Measurements from ENCODE around the gene C11orf24. TPM values are rescaled to one million over a fixed set of nuclear protein-coding genes. Genes with fewer than 3 reads are reported as not detected.

The C11orf24 gene
- total RNA-seq, 1 experiment from 2014 or later, result 52.3 TPM

- BruUV-seq (replicated peaks), result no TSS peak
- Histone ChIP-seq H3K27ac (ENCODE audit: low read depth, low read length, poor library complexity, severe bottlenecking) (no peak overlapping the region), H3K4me1 (ENCODE audit: insufficient read depth, low read length, poor library complexity, severe bottlenecking) (no peaks in the 10 kb centered on the region), H3K27me3 (replicated peaks; ENCODE audit: insufficient read depth, low read depth, low read length, poor library complexity) (peaks cover 2% of the 10 kb centered on the region), H3K9me3 (ENCODE audit: low read depth, low read length, poor library complexity, severe bottlenecking) (no peaks in the 10 kb centered on the region), H3K36me3 (ENCODE audit: insufficient read depth, low read length, poor library complexity, severe bottlenecking) (no peaks in the 10 kb centered on the region), H3K4me3 (ENCODE audit: low read depth, low read length, poor library complexity, severe bottlenecking) (no peak overlapping the region)
- intact Hi-C loops (cut with micrococcal nuclease; ENCODE audit: unreplicated experiment), result no loop called here
- DNase-seq (ENCODE audit: low spot score), result no peak
- CTCF ChIA-PET, result no interaction called here
- POLR2A ChIA-PET (ENCODE audit: low non-redundant PET), result no interaction called here
- no peak for TF ChIP-seq EZH2 (IDR thresholded peaks at IDR 0.05; ENCODE audit: borderline replicate concordance, low read depth, low read length, poor library complexity, severe bottlenecking)
- TF ChIP-seq, protein P1, sequence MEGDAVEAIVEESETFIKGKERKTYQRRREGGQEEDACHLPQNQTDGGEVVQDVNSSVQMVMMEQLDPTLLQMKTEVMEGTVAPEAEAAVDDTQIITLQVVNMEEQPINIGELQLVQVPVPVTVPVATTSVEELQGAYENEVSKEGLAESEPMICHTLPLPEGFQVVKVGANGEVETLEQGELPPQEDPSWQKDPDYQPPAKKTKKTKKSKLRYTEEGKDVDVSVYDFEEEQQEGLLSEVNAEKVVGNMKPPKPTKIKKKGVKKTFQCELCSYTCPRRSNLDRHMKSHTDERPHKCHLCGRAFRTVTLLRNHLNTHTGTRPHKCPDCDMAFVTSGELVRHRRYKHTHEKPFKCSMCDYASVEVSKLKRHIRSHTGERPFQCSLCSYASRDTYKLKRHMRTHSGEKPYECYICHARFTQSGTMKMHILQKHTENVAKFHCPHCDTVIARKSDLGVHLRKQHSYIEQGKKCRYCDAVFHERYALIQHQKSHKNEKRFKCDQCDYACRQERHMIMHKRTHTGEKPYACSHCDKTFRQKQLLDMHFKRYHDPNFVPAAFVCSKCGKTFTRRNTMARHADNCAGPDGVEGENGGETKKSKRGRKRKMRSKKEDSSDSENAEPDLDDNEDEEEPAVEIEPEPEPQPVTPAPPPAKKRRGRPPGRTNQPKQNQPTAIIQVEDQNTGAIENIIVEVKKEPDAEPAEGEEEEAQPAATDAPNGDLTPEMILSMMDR (conservative IDR thresholded peaks at IDR 0.05; ENCODE audit: low read depth, low read length), result no peak
Observed at GRCh38 chr11:68229601-68230000, 42.2 kb downstream of the C11orf24 start.

DNA sequence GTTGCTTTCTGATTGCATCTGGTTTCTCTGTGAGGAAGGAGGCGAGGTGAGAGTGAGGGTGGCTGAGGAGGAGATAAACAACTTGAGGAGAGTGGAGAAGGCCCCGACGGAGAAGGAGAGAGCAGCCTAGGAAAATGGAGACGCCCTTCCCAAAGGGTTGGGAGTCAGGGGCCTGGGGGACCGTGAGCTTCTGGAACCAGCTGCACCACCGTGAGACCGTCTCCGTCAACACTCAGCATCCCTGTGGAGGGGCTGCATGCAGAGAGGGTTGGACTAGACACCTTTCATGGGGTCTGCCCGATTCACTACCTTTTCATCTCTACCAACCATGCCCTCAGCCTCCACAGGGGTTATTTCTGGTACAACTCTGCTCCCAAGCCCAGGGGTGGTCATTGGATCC is 45.4 kb downstream of the C11orf24 start:
- no TSS peak for BruUV-seq (replicated peaks)
- Histone ChIP-seq H3K27ac (ENCODE audit: low read depth, low read length, poor library complexity, severe bottlenecking) (no peak overlapping the region), H3K27me3 (replicated peaks; ENCODE audit: insufficient read depth, low read depth, low read length, poor library complexity) (no peaks in the 10 kb centered on the region), H3K9me3 (ENCODE audit: low read depth, low read length, poor library complexity, severe bottlenecking) (no peaks in the 10 kb centered on the region), H3K4me3 (ENCODE audit: low read depth, low read length, poor library complexity, severe bottlenecking) (no peak overlapping the region), H3K4me1 (ENCODE audit: insufficient read depth, low read length, poor library complexity, severe bottlenecking) (no peaks in the 10 kb centered on the region), H3K36me3 (ENCODE audit: insufficient read depth, low read length, poor library complexity, severe bottlenecking) (no peaks in the 10 kb centered on the region)
- ChIA-PET CTCF (no interaction called here), POLR2A (ENCODE audit: low non-redundant PET) (no interaction called here)
- no peak for TF ChIP-seq EZH2 (IDR thresholded peaks at IDR 0.05; ENCODE audit: borderline replicate concordance, low read depth, low read length, poor library complexity, severe bottlenecking)
- no peak for DNase-seq (ENCODE audit: low spot score)
- intact Hi-C loops (cut with micrococcal nuclease; ENCODE audit: unreplicated experiment), result no loop called here

DNA sequence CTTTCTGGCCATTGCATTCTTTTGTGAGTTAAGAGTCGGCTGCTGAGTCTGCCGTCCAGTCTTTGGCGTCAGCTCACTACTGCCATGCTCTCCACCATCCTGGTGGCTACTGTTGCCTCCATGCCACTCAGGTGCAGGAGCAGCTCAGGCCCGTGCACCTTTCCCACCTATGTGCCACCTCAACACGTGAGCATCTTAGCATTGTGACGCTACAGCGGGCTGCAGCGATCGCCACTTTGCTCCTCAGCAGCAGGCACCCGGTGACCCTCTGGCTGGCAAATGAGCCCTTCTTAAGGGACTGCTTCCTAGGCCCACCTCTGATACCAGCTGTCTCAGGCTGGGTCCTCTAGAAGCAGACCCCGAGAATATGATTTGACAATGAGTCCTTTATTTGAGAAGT is 47.2 kb downstream of the C11orf24 start:
- Histone ChIP-seq H3K4me1 (ENCODE audit: insufficient read depth, low read length, poor library complexity, severe bottlenecking) (no peaks in the 10 kb centered on the region), H3K4me3 (ENCODE audit: low read depth, low read length, poor library complexity, severe bottlenecking) (no peak overlapping the region), H3K36me3 (ENCODE audit: insufficient read depth, low read length, poor library complexity, severe bottlenecking) (no peaks in the 10 kb centered on the region), H3K27me3 (replicated peaks; ENCODE audit: insufficient read depth, low read depth, low read length, poor library complexity) (no peaks in the 10 kb centered on the region), H3K9me3 (ENCODE audit: low read depth, low read length, poor library complexity, severe bottlenecking) (no peaks in the 10 kb centered on the region), H3K27ac (ENCODE audit: low read depth, low read length, poor library complexity, severe bottlenecking) (no peak overlapping the region)
- CTCF ChIA-PET, result no interaction called here
- TF ChIP-seq EZH2 (IDR thresholded peaks at IDR 0.05; ENCODE audit: borderline replicate concordance, low read depth, low read length, poor library complexity, severe bottlenecking), result no peak
- TF ChIP-seq, protein P1 (conservative IDR thresholded peaks at IDR 0.05; ENCODE audit: low read depth, low read length), result no peak
- no TSS peak for BruUV-seq (replicated peaks)
- DNase-seq (ENCODE audit: low spot score), result no peak
- intact Hi-C loops (cut with micrococcal nuclease; ENCODE audit: unreplicated experiment), result no loop called here
- POLR2A ChIA-PET (ENCODE audit: low non-redundant PET), result no interaction called here

- no peaks in the 10 kb centered on the region for H3K27me3 ChIP-seq (replicated peaks; ENCODE audit: insufficient read depth, low read depth, low read length, poor library complexity)
- no peaks in the 10 kb centered on the region for H3K9me3 ChIP-seq (ENCODE audit: low read depth, low read length, poor library complexity, severe bottlenecking)
- no peak overlapping the region for H3K27ac ChIP-seq (ENCODE audit: low read depth, low read length, poor library complexity, severe bottlenecking)
- BruUV-seq (replicated peaks), result no TSS peak
- ChIA-PET POLR2A (ENCODE audit: low non-redundant PET) (no interaction called here), CTCF (no interaction called here)
- DNase-seq (ENCODE audit: low spot score), result no peak
- H3K36me3 ChIP-seq (ENCODE audit: insufficient read depth, low read length, poor library complexity, severe bottlenecking), result no peaks in the 10 kb centered on the region
- H3K4me3 ChIP-seq (ENCODE audit: low read depth, low read length, poor library complexity, severe bottlenecking), result no peak overlapping the region
- intact Hi-C loops (cut with micrococcal nuclease; ENCODE audit: unreplicated experiment), result no loop called here
- TF ChIP-seq, protein P1 (conservative IDR thresholded peaks at IDR 0.05; ENCODE audit: low read depth, low read length), result no peak
- no peak for TF ChIP-seq EZH2 (IDR thresholded peaks at IDR 0.05; ENCODE audit: borderline replicate concordance, low read depth, low read length, poor library complexity, severe bottlenecking)
- H3K4me1 ChIP-seq (ENCODE audit: insufficient read depth, low read length, poor library complexity, severe bottlenecking), result no peaks in the 10 kb centered on the region
Observed at GRCh38 chr11:68223275-68223674, 48.5 kb downstream of the C11orf24 start.

Measured in A673 (cell line).